Mesendoderm (in vitro differentiated cells): ENCODE results near the gene TMEM175.

ENCODE experiments used
- DNase-seq: peaks from one replicate; pipeline ENCODE4 v3.0.0; 2013
- H2AK5ac ChIP-seq: 2 replicates; pipeline ENCODE4 v1.6.1; 2013; ENCODE audit warnings: low read length, inconsistent platforms
- H2BK120ac ChIP-seq: 2 replicates; pipeline ENCODE4 v1.6.1; 2013; ENCODE audit warnings: low read depth, mild to moderate bottlenecking, low read length, moderate library complexity, mixed read lengths
- H2BK15ac ChIP-seq: replicated peaks from 2 replicates; pipeline ENCODE4 v1.6.1; 2013; ENCODE audit warnings: low read depth, mild to moderate bottlenecking, moderate library complexity
- H2BK5ac ChIP-seq: 2 replicates; pipeline ENCODE4 v1.6.1; 2013; ENCODE audit warnings: low read length, inconsistent platforms
- H3K18ac ChIP-seq: 2 replicates; pipeline ENCODE4 v1.6.1; 2013; ENCODE audit warnings: mild to moderate bottlenecking, low read length, mixed read lengths
- H3K23ac ChIP-seq: one replicate; pipeline ENCODE4 v1.6.1; 2013; ENCODE audit warnings: low read length
- H3K27ac ChIP-seq: 2 replicates; pipeline ENCODE4 v1.5.1; 2013; ENCODE audit warnings: low read depth, mild to moderate bottlenecking, inconsistent platforms, low read length, moderate library complexity
- H3K27me3 ChIP-seq: 2 replicates; pipeline ENCODE4 v1.6.1; 2013; ENCODE audit warnings: low read length, control low read depth, mild to moderate bottlenecking, inconsistent platforms; ENCODE audit not compliant: insufficient read depth, poor library complexity
- H3K36me3 ChIP-seq: 2 replicates; pipeline ENCODE4 v1.6.1; 2013; ENCODE audit warnings: low read length, inconsistent platforms; ENCODE audit not compliant: control insufficient read depth, insufficient read depth
- H3K4ac ChIP-seq: one replicate; pipeline ENCODE4 v1.6.1; 2013; ENCODE audit warnings: low read depth, mild to moderate bottlenecking, low read length, moderate library complexity
- H3K4me1 ChIP-seq: 2 replicates; pipeline ENCODE4 v1.6.1; 2013; ENCODE audit warnings: low read depth, low read length, inconsistent platforms; ENCODE audit not compliant: control insufficient read depth
- H3K4me2 ChIP-seq: 2 replicates; pipeline ENCODE4 v1.6.1; 2013; ENCODE audit warnings: low read length
- H3K4me3 ChIP-seq: 2 replicates; pipeline ENCODE4 v1.5.1; 2013; ENCODE audit warnings: mild to moderate bottlenecking, low read length
- H3K56ac ChIP-seq: one replicate; pipeline ENCODE4 v1.6.1; 2013; ENCODE audit warnings: low read length
- H3K79me1 ChIP-seq: 2 replicates; pipeline ENCODE4 v1.6.1; 2013; ENCODE audit warnings: low read length, inconsistent platforms
- H3K79me2 ChIP-seq: 2 replicates; pipeline ENCODE4 v1.6.1; 2013; ENCODE audit warnings: mild to moderate bottlenecking, low read length; ENCODE audit not compliant: control insufficient read depth, insufficient read depth
- H3K9ac ChIP-seq: 2 replicates; pipeline ENCODE4 v1.6.1; 2013; ENCODE audit warnings: low read length, inconsistent platforms
- H4K5ac ChIP-seq: one replicate; pipeline ENCODE4 v1.6.1; 2013; ENCODE audit warnings: low read length
- H4K8ac ChIP-seq: one replicate; pipeline ENCODE4 v1.6.1; 2013; ENCODE audit warnings: low read depth, mild to moderate bottlenecking, control low read depth, low read length, moderate library complexity
- WGBS: extraction: QIAGEN DNeasy Blood & Tissue Kit; methylation state at CpG from one replicate; pipeline ENCODE4 v1.1.7; 2013; ENCODE audit warnings: low lambda C conversion rate, missing lambda C conversion rate; ENCODE audit not compliant: insufficient coverage; ENCODE audit errors: extremely low coverage; 5-methylcytosine and 5-hydroxymethylcytosine counted together

The TMEM175 gene

DNA sequence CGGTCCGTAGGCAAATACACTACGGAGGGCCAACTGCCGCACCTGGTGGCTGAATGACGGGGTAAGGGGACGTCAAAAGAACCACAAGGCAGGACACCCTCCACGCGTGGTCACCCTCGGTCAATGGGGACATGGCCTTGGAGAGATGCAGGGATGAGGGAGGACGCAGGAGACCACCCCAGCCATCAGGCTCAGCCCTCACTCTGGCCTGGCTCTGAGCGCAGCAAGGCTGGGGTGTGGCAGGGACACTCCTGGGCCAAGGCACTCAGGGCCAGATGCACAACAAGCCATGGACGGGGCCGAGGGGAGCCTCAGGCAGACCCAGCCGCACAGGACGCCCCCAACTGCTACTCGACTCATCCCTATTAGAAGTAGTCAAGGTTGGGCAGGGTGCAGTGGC lies 36.7 kb upstream of the TMEM175 start:
- peaks cover 2% of the 10 kb centered on the region for H3K79me1 ChIP-seq
- H3K27me3 ChIP-seq = no peaks in the 10 kb centered on the region
- no peak overlapping the region for H3K4me3 ChIP-seq
- no peak overlapping the region for H3K27ac ChIP-seq
- no peak overlapping the region for H4K8ac ChIP-seq
- DNase-seq = no peak
- H2BK120ac ChIP-seq = no peak overlapping the region
- H3K36me3 ChIP-seq = no peaks in the 10 kb centered on the region
- no peak overlapping the region for H3K9ac ChIP-seq
- H3K4ac ChIP-seq = no peak overlapping the region
- H3K4me2 ChIP-seq = no peak overlapping the region
- no peak overlapping the region for H3K18ac ChIP-seq
- no peak overlapping the region for H2BK15ac ChIP-seq
- no peak overlapping the region for H3K23ac ChIP-seq
- no peak overlapping the region for H4K5ac ChIP-seq
- no peak overlapping the region for H2AK5ac ChIP-seq
- H3K56ac ChIP-seq = no peak overlapping the region
- H2BK5ac ChIP-seq = no peak overlapping the region
- no peaks in the 10 kb centered on the region for H3K79me2 ChIP-seq
- no peaks in the 10 kb centered on the region for H3K4me1 ChIP-seq
- WGBS = no CpG with 5 or more reads among the region's 16 CpGs

DNA sequence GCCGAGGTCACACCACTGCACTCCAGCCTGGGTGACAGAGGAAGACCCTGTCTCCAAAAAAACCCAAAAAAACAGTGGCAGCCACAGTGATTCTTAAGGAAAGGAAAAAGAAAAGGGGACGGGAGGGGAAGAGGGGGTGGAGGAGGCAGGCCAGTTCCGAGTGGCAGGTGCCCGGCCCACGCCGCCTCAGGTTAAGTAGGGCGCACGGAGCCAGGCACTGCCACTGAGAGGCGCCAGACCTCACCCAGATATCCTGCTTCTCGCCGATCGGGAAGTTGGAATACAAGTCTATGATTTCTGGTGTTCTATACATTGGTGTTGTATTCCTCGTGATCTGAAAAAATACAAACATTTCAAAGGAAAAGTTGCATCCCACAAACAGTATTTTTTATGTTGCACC lies 36.0 kb upstream of the TMEM175 start:
- Histone ChIP-seq H3K79me2 (no peaks in the 10 kb centered on the region), H3K56ac (no peak overlapping the region), H4K8ac (no peak overlapping the region), H3K79me1 (peaks cover 2% of the 10 kb centered on the region), H2AK5ac (no peak overlapping the region), H3K9ac (no peak overlapping the region), H4K5ac (no peak overlapping the region), H3K4me2 (no peak overlapping the region), H2BK15ac (no peak overlapping the region), H3K4me3 (no peak overlapping the region), H3K27ac (no peak overlapping the region), H3K27me3 (no peaks in the 10 kb centered on the region), H2BK120ac (no peak overlapping the region), H2BK5ac (no peak overlapping the region), H3K4ac (no peak overlapping the region), H3K18ac (no peak overlapping the region), H3K23ac (no peak overlapping the region), H3K36me3 (no peaks in the 10 kb centered on the region), H3K4me1 (no peaks in the 10 kb centered on the region)
- no peak for DNase-seq
- no CpG with 5 or more reads among the region's 13 CpGs for WGBS

DNA sequence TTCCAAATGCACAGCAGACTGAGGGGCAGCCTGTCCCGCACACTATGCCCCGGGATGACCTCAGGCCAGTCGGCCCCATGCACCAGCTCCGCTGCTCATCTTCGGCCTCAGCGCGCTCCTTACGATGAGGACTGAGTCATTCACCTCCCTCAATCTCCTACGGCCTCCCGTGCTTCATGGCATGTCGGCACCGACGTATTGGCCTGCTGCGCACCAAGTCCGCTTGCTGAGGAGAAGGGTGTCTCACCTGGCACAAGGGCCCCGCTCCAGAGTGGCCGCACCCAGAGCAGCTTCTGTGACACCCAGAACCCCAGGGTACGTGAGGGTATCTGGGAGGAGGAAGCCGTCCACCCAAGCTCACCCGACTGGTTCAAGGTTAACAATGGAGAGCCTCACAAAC lies 35.6 kb upstream of the TMEM175 start:
- Histone ChIP-seq H3K9ac (no peak overlapping the region), H3K27ac (no peak overlapping the region), H2BK5ac (no peak overlapping the region), H3K4ac (no peak overlapping the region), H4K5ac (no peak overlapping the region), H2BK15ac (no peak overlapping the region), H3K4me2 (no peak overlapping the region), H2BK120ac (no peak overlapping the region), H3K18ac (no peak overlapping the region), H3K4me3 (no peak overlapping the region), H3K36me3 (no peaks in the 10 kb centered on the region), H3K27me3 (no peaks in the 10 kb centered on the region), H3K79me1 (peaks cover 2% of the 10 kb centered on the region), H3K23ac (no peak overlapping the region), H3K79me2 (no peaks in the 10 kb centered on the region), H4K8ac (no peak overlapping the region), H2AK5ac (no peak overlapping the region), H3K56ac (no peak overlapping the region), H3K4me1 (no peaks in the 10 kb centered on the region)
- WGBS = no CpG with 5 or more reads among the region's 20 CpGs
- no peak for DNase-seq

DNA sequence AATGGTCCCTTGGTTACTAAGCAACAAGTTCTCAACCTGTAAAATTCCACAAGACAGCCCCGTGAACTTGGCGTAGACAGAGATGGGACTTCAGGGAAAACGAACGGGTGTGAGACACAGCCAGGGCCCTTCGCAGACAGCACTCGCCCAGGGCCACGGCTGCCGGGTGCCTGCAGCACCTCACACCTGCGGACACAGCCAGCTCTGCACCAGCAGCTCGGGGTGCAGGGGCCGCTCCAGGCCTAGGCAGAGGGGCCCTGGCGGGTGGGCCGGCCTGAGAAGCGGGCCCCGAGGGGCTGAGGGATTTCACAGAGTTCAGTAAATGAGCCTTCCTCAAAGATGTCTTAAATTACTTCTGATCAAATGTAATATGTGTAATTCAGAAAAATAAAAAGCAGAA lies 34.1 kb upstream of the TMEM175 start:
- H3K4me3 ChIP-seq = no peak overlapping the region
- H3K27ac ChIP-seq = no peak overlapping the region
- no peak overlapping the region for H3K4me2 ChIP-seq
- DNase-seq = no peak
- H2BK15ac ChIP-seq = no peak overlapping the region
- H3K79me1 ChIP-seq = peaks cover 2% of the 10 kb centered on the region
- H2BK120ac ChIP-seq = no peak overlapping the region
- no peaks in the 10 kb centered on the region for H3K36me3 ChIP-seq
- no peak overlapping the region for H3K9ac ChIP-seq
- no peak overlapping the region for H4K5ac ChIP-seq
- H3K23ac ChIP-seq = no peak overlapping the region
- no peaks in the 10 kb centered on the region for H3K79me2 ChIP-seq
- H2BK5ac ChIP-seq = no peak overlapping the region
- H3K56ac ChIP-seq = no peak overlapping the region
- no peak overlapping the region for H3K4ac ChIP-seq
- H3K18ac ChIP-seq = no peak overlapping the region
- no peak overlapping the region for H4K8ac ChIP-seq
- peaks cover under 1% of the 10 kb centered on the region for H3K4me1 ChIP-seq
- no CpG with 5 or more reads among the region's 15 CpGs for WGBS
- no peak overlapping the region for H2AK5ac ChIP-seq
- H3K27me3 ChIP-seq = no peaks in the 10 kb centered on the region

DNA sequence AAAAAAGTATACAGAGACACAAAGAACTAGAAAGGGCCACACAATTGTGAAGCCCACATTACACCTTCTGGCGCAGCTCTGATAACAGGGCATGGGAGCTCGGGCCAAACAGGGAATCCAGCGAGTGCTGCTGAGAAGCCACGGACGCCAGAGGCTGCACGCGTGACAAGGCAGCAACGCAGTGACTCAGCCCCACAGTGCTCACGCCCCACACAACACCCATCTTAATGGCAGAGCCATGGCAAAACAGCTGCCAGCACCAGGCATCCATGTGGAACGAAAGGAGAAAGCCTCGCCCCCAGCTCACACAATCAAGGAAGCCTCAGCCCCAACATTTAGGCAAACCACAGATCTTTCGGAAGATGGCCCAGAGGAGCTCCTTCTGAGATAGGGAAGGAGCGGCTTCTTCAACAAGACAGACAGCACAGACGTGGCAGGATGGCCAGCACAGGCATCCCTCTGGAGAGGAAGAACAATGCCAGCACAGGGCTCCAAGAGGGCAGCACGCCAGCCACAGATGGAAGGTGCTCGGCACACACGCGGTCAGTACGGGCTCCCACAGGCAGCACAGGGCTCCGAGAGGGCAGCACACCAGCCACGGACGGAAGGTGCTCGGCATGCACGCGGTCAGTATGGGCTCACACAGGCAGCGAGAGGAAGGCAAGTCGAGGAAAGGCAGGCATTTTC lies 33.2 kb upstream of the TMEM175 start:
- Histone ChIP-seq H3K4me1 (peaks cover 1% of the 10 kb centered on the region), H3K56ac (no peak overlapping the region), H3K79me2 (no peaks in the 10 kb centered on the region), H2BK15ac (no peak overlapping the region), H3K23ac (no peak overlapping the region), H3K9ac (no peak overlapping the region), H4K5ac (no peak overlapping the region), H2BK120ac (no peak overlapping the region), H3K4me3 (no peak overlapping the region), H3K4ac (no peak overlapping the region), H3K4me2 (no peak overlapping the region), H3K79me1 (peaks cover 2% of the 10 kb centered on the region), H3K18ac (no peak overlapping the region), H3K36me3 (no peaks in the 10 kb centered on the region), H3K27me3 (no peaks in the 10 kb centered on the region), H3K27ac (no peak overlapping the region), H2AK5ac (no peak overlapping the region), H4K8ac (no peak overlapping the region), H2BK5ac (no peak overlapping the region)
- no CpG with 5 or more reads among the region's 27 CpGs for WGBS
- no peak for DNase-seq

DNA sequence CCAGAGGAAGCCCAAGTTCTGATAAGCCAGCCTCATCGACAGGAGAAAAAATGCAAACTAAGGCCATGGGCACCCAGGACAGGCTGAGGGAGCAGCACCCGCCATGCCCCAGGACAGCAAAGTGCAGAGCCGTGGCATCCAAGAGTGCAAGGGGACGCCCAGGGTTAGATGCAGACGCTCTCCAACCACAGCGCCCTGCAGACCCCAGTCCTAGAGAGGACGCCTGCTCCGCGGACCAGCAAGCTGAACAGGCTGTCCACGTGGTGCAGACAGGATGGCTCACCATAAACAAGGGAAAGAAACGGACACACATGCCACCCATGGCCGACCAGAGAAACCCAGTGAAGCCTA lies 32.7 kb upstream of the TMEM175 start:
- H3K4me1 ChIP-seq = peaks cover 1% of the 10 kb centered on the region
- H3K79me1 ChIP-seq = peaks cover 2% of the 10 kb centered on the region
- H3K27me3 ChIP-seq = no peaks in the 10 kb centered on the region
- no peak overlapping the region for H2BK5ac ChIP-seq
- no peak overlapping the region for H2BK120ac ChIP-seq
- H3K18ac ChIP-seq = no peak overlapping the region
- H2AK5ac ChIP-seq = no peak overlapping the region
- WGBS = no CpG with 5 or more reads among the region's 12 CpGs
- H3K27ac ChIP-seq = no peak overlapping the region
- H3K4me3 ChIP-seq = no peak overlapping the region
- no peaks in the 10 kb centered on the region for H3K79me2 ChIP-seq
- no peak for DNase-seq
- no peak overlapping the region for H2BK15ac ChIP-seq
- no peaks in the 10 kb centered on the region for H3K36me3 ChIP-seq
- H3K9ac ChIP-seq = no peak overlapping the region
- H3K4ac ChIP-seq = no peak overlapping the region
- no peak overlapping the region for H3K23ac ChIP-seq
- no peak overlapping the region for H3K4me2 ChIP-seq
- H4K8ac ChIP-seq = no peak overlapping the region
- no peak overlapping the region for H3K56ac ChIP-seq
- no peak overlapping the region for H4K5ac ChIP-seq
